K562 (cell line): ENCODE results near the gene KCNH3. TPM values are rescaled to one million over a fixed set of nuclear protein-coding genes. Genes with fewer than 3 reads are reported as not detected.
A peak's percentile ranks its signal among the peaks of the same experiment; 100 is the strongest.

ENCODE experiments used
- CHD1 ChIP-seq: fragments of 200-600 bp; sonication (generic); IDR thresholded peaks from one replicate; pipeline ENCODE4 v1.6.1; 2012; ENCODE audit warnings: mild to moderate bottlenecking, moderate library complexity, low read length, inconsistent platforms
- FOXA3 ChIP-seq, 2 experiments: fragments of 450-650 bp in 1 of 2; sonication (generic) in 1 of 2; formaldehyde crosslinking; IDR thresholded peaks in 1 of 2; conservative IDR thresholded peaks in 1 of 2; 2 replicates each; pipeline versions ENCODE4 v1.4.0 to v1.8.0; 2020 to 2022; ENCODE audit warnings: mild to moderate bottlenecking in 2 of 2, missing genetic modification reagents in 1 of 2
- FOXP1 ChIP-seq: sonication (generic); formaldehyde crosslinking; IDR thresholded peaks from 2 replicates; pipeline ENCODE4 v1.8.0; 2022; ENCODE audit warnings: mild to moderate bottlenecking, missing genetic modification reagents
- GTF2F1 ChIP-seq: IDR thresholded peaks from 2 replicates; pipeline ENCODE4 v1.6.1; 2011; ENCODE audit warnings: low read depth, low read length, improper control_type of control experiment
- HDAC2 ChIP-seq: fragments of 450-650 bp; IDR thresholded peaks from 2 replicates; pipeline ENCODE4 v1.6.1; 2016; ENCODE audit warnings: mild to moderate bottlenecking
- MAFF ChIP-seq: IDR thresholded peaks from 2 replicates; pipeline ENCODE4 v1.6.1; 2012; ENCODE audit warnings: low read length, improper control_type of control experiment
- MCM7 ChIP-seq, 2 experiments: fragments of 450-650 bp; IDR thresholded peaks; 2 replicates each; pipeline ENCODE4 v1.6.1; 2016 to 2018
- MEIS2 ChIP-seq: fragments of 450-650 bp; IDR thresholded peaks from 2 replicates; pipeline ENCODE4 v1.6.1; 2014; ENCODE audit warnings: mild to moderate bottlenecking; ENCODE audit not compliant: partially characterized antibody
- TARDBP ChIP-seq: fragments of 450-650 bp; IDR thresholded peaks from 2 replicates; pipeline ENCODE4 v1.6.1; 2016
- TBL1XR1 ChIP-seq, 2 experiments: IDR thresholded peaks; 2 replicates each; pipeline ENCODE4 v1.6.1; 2012; ENCODE audit warnings: improper control_type of control experiment in 2 of 2, low read length in 2 of 2, mild to moderate bottlenecking in 1 of 2
- TEAD4 ChIP-seq, 2 experiments: sonication (generic) in 1 of 2; formaldehyde crosslinking in 1 of 2; IDR thresholded peaks; 2 replicates each; pipeline versions ENCODE4 v1.6.1 to v1.8.0; 2012 to 2022; ENCODE audit warnings: borderline replicate concordance in 1 of 2, inconsistent platforms in 1 of 2, low read length in 1 of 2, mild to moderate bottlenecking in 1 of 2, missing genetic modification reagents in 1 of 2
- ZC3H8 ChIP-seq: fragments of 450-650 bp; IDR thresholded peaks from 2 replicates; pipeline ENCODE4 v1.6.1; 2017
- ZNF431 ChIP-seq: sonication (generic); formaldehyde crosslinking; IDR thresholded peaks from 2 replicates; pipeline ENCODE4 v1.8.0; 2022; ENCODE audit warnings: mild to moderate bottlenecking, missing genetic modification reagents
- polyA plus RNA-seq, 8 experiments: library from polyadenylated mRNA; depleted of rRNA in 4 of 8; stranded (reverse) in 5 of 8; unstranded in 3 of 8; fragments of >200 nt; fragmentation: Nextera tagmentation in 2 of 8; fragmentation: Illumina TruSeq in 1 of 8; extraction: Ambion mirVana in 2 of 8; extraction: Trizol in 1 of 8; gene quantifications; 2 replicates each; pipeline versions ENCODE4 v1.2.1 to v1.2.3, GENCODE V29; 2011 to 2014; ENCODE audit warnings: inconsistent platforms in 1 of 8, missing spikeins in 1 of 8
- total RNA-seq, 7 experiments: library from RNA; depleted of rRNA in 6 of 7; stranded (reverse); fragments of >200 nt in 6 of 7; fragmentation: Illumina TruSeq in 2 of 7; extraction: Trizol in 2 of 7; gene quantifications; 2 replicates each; pipeline versions ENCODE4 v1.2.1 to v1.2.3, GENCODE V29; 2011 to 2021; ENCODE audit warnings: low replicate concordance in 1 of 7
- TF ChIP-seq, protein P1 (sequence below): fragments of 450-650 bp; IDR thresholded peaks from 2 replicates; pipeline ENCODE4 v1.6.1; 2018; ENCODE audit not compliant: partially characterized antibody
- TF ChIP-seq, protein P2 (sequence below): fragments of 450-650 bp; IDR thresholded peaks from 2 replicates; pipeline ENCODE4 v1.6.1; 2016
- TF ChIP-seq, protein P3 (sequence below): fragments of 450-650 bp; IDR thresholded peaks from 2 replicates; pipeline ENCODE4 v1.6.1; 2016; ENCODE audit warnings: borderline replicate concordance

KCNH3 gene
- total and polyA plus RNA-seq, 9 of the 15 experiments (the other 6 are each of a cell fraction or from before 2014, with no cell fraction given), result 0.01 to 0.09 TPM; not detected in 7

DNA sequence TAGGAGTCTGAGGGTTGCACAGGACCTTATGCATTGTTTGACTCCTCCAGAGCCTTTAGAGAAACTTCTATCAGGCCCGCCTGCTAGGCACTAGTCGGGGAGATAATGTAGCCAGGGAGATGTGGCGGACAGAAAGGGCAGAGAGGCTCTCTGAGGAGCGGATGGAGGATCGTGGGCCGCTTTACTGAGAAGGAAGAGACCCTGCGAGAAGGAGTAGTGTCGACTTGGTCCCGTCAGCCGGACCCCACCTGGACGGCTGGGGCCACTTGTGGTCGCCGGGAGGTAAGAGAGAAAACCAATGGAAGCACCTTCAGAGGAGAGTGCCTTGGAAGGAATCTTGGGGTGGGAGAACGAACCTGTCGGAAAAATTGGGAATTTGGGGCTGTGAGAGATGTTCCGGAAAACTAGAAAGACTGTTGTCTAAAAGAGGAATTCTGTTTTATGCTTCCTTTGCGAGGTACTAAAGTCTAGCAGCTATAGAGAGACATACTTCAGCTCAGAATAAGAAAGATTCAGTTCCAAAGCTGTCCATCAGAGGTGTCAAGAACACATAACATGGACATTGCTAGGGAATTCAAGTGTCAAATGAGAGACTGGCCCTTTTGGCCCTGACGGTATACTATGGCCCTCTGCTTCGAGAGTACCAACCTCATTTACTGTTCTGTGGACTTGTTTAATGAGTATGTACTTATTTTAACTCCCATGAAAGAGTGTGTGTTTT, 29.8 kb downstream of the KCNH3 start (continued):
- TF ChIP-seq MEIS2 (peak; percentile 67), ZC3H8 (no peak), CHD1 (peak; percentile 16), FOXP1 (0 out of 2 replicates have a peak, but pooled peaks have one; percentile 20), TARDBP (no peak), MAFF (peak; percentile 7; the same call in 1 of the 2 replicates), TEAD4 (IDR thresholded peaks at IDR 0.05; ENCODE audit: low read length) (peak; percentile 30; the same call in 1 of the 2 replicates), TEAD4 (CRISPR knock-in tag; IDR thresholded peaks at IDR 0.05; ENCODE audit: borderline replicate concordance) (no peak), TBL1XR1 (IDR thresholded peaks at IDR 0.05; ENCODE audit: low read length in 2 of 2) (no peak), GTF2F1 (0 out of 2 replicates have a peak, but pooled peaks have one; percentile 14), HDAC2 (0 out of 2 replicates have a peak, but pooled peaks have one; percentile 1), FOXA3 (CRISPR knock-in tag; conservative IDR thresholded peaks at IDR 0.05 in 1 of 2, IDR thresholded peaks at IDR 0.05 in 1 of 2) (0 out of 4 replicates have a peak, but pooled peaks of 1 of the 2 experiments have one; percentile 31), MCM7 (IDR thresholded peaks at IDR 0.05) (0 out of 4 replicates have a peak, but pooled peaks of 1 of the 2 experiments have one; percentile 50), ZNF431 (CRISPR knock-in tag) (0 out of 2 replicates have a peak, but pooled peaks have one; percentile 45)
- TF ChIP-seq, protein P1, sequence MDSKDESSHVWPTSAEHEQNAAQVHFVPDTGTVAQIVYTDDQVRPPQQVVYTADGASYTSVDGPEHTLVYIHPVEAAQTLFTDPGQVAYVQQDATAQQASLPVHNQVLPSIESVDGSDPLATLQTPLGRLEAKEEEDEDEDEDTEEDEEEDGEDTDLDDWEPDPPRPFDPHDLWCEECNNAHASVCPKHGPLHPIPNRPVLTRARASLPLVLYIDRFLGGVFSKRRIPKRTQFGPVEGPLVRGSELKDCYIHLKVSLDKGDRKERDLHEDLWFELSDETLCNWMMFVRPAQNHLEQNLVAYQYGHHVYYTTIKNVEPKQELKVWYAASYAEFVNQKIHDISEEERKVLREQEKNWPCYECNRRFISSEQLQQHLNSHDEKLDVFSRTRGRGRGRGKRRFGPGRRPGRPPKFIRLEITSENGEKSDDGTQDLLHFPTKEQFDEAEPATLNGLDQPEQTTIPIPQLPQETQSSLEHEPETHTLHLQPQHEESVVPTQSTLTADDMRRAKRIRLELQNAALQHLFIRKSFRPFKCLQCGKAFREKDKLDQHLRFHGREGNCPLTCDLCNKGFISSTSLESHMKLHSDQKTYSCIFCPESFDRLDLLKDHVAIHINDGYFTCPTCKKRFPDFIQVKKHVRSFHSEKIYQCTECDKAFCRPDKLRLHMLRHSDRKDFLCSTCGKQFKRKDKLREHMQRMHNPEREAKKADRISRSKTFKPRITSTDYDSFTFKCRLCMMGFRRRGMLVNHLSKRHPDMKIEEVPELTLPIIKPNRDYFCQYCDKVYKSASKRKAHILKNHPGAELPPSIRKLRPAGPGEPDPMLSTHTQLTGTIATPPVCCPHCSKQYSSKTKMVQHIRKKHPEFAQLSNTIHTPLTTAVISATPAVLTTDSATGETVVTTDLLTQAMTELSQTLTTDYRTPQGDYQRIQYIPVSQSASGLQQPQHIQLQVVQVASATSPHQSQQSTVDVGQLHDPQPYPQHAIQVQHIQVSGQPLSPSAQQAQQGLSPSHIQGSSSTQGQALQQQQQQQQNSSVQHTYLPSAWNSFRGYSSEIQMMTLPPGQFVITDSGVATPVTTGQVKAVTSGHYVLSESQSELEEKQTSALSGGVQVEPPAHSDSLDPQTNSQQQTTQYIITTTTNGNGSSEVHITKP, result peak; percentile 3
- TF ChIP-seq, protein P2, sequence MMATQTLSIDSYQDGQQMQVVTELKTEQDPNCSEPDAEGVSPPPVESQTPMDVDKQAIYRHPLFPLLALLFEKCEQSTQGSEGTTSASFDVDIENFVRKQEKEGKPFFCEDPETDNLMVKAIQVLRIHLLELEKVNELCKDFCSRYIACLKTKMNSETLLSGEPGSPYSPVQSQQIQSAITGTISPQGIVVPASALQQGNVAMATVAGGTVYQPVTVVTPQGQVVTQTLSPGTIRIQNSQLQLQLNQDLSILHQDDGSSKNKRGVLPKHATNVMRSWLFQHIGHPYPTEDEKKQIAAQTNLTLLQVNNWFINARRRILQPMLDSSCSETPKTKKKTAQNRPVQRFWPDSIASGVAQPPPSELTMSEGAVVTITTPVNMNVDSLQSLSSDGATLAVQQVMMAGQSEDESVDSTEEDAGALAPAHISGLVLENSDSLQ, result peak; percentile 89
- TF ChIP-seq, protein P3, sequence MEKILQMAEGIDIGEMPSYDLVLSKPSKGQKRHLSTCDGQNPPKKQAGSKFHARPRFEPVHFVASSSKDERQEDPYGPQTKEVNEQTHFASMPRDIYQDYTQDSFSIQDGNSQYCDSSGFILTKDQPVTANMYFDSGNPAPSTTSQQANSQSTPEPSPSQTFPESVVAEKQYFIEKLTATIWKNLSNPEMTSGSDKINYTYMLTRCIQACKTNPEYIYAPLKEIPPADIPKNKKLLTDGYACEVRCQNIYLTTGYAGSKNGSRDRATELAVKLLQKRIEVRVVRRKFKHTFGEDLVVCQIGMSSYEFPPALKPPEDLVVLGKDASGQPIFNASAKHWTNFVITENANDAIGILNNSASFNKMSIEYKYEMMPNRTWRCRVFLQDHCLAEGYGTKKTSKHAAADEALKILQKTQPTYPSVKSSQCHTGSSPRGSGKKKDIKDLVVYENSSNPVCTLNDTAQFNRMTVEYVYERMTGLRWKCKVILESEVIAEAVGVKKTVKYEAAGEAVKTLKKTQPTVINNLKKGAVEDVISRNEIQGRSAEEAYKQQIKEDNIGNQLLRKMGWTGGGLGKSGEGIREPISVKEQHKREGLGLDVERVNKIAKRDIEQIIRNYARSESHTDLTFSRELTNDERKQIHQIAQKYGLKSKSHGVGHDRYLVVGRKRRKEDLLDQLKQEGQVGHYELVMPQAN, result peak; percentile 63; the same call in 1 of the 2 replicates
